ENCODE data around the gene IGHMBP2.

- TF ChIP-seq POLR2AphosphoS5 (IDR thresholded peaks at IDR 0.05; ENCODE audit: borderline replicate concordance, low read depth, low read length) (no peak), EZH2 (IDR thresholded peaks at IDR 0.05) (no peak), FOXP2 (optimal IDR thresholded peaks at IDR 0.05; ENCODE audit: control extremely low read depth, extremely low read length, insufficient read depth) (no peak)
These were observed 54.5 kb downstream of the IGHMBP2 start for GRCh38 chr11:68958211-68958610.

Data from SK-N-MC (cell line).